ENCODE data around the gene PSMC3IP. TPM values are rescaled to one million over a fixed set of nuclear protein-coding genes. Genes with fewer than 3 reads are reported as not detected.

PSMC3IP gene
- total and polyA plus RNA-seq, 2 of the 4 experiments (the other 2 are of a cell fraction) = 5.6 to 9.8 TPM

GRCh38 chr17:42553866-42554249 lies 23.7 kb downstream of the PSMC3IP start:
- H3K79me1 ChIP-seq (ENCODE audit: low read depth in 1 of 2, low read length in 2 of 2) = peaks cover 11 to 49% of the 10 kb centered on the region in 2 experiments
- dilution Hi-C loops (cut with HindIII; ENCODE audit: low sequenced_read_pairs, unreplicated experiment) = no loop called here
- 0 out of 2 replicates have a peak overlapping the region, but pooled peaks have one; percentile 12 for H3K23ac ChIP-seq (ENCODE audit: low read depth, low read length)
- peak overlapping the region; percentile 88; the same call in 1 of the 2 replicates for H4K91ac ChIP-seq (ENCODE audit: insufficient read depth, low read depth, low read length)
- peak overlapping the region; percentile 98 for H3K9ac ChIP-seq (ENCODE audit: low read depth, low read length)
- ChIA-PET POLR2A (ENCODE audit: unreplicated experiment) (interaction anchor here (0.5 kb wide), 2 partner anchors 124 to 198 kb away, joined by 3 read pairs; no protein-coding TSS in a partner anchor), CTCF (no interaction called here)
- H3K36me3 ChIP-seq (ENCODE audit: control insufficient read depth, insufficient read depth, low read length) = peaks cover 4% of the 10 kb centered on the region; the same call in 1 of the 2 replicates
- H3K27me3 ChIP-seq (ENCODE audit: control insufficient read depth, insufficient read depth, low read length) = no peaks in the 10 kb centered on the region
- H4K20me1 ChIP-seq (ENCODE audit: insufficient read depth, low read length) = no peaks in the 10 kb centered on the region
- no peak for DNase-seq
- no peak overlapping the region for H4K5ac ChIP-seq (ENCODE audit: low read depth, low read length)
- peak overlapping the region; percentile 95 for H3K4me3 ChIP-seq (ENCODE audit: insufficient read depth, low read depth, low read length)
- no peak overlapping the region for H3K18ac ChIP-seq (ENCODE audit: low read depth, low read length)
- in situ Hi-C loops (cut with MboI; ENCODE audit: low sequenced_read_pairs) = no loop called here
- H2BK15ac ChIP-seq (ENCODE audit: low read depth, low read length) = no peak overlapping the region
- WGBS, 2 experiments (ENCODE audit: extremely low coverage in 2 of 2, insufficient read length in 1 of 2) = 25% methylated on average over 4 of the region's 16 CpGs; no CpG with 5 or more reads in 1 of the 2 experiments
- H3K14ac ChIP-seq (replicated peaks; ENCODE audit: low read depth, low read length) = peak overlapping the region; percentile 95; the same call in 1 of the 2 replicates
- H3K4me2 ChIP-seq (ENCODE audit: low read depth, low read length) = peak overlapping the region; percentile 92
- H2BK5ac ChIP-seq (ENCODE audit: low read depth, low read length, poor library complexity, severe bottlenecking) = peak overlapping the region; percentile 83
- no peak for ATAC-seq (ENCODE audit: low read depth)
- no peak overlapping the region for H2BK120ac ChIP-seq (ENCODE audit: low read depth, low read length)
- H3K4me1 ChIP-seq (ENCODE audit: control insufficient read depth, insufficient read depth, low read length) = peaks cover 5% of the 10 kb centered on the region
- TF ChIP-seq CHD1 (IDR thresholded peaks at IDR 0.05; ENCODE audit: low read depth, low read length) = no peak
- 0 out of 2 replicates have a peak, but pooled peaks have one; percentile 4 for TF ChIP-seq CTCF (conservative IDR thresholded peaks at IDR 0.05; ENCODE audit: low read depth, low read length)
- H4K8ac ChIP-seq (ENCODE audit: low read depth in 2 of 2, low read length in 2 of 2) = peak overlapping the region; percentile 94 to 98; a peak in 3 of 4 replicates
- no peaks in the 10 kb centered on the region for H3K9me1 ChIP-seq (ENCODE audit: insufficient read depth, low read length)
- no peak overlapping the region for H2BK20ac ChIP-seq (ENCODE audit: low read depth, low read length)
- peak overlapping the region; percentile 98 for H3K27ac ChIP-seq (ENCODE audit: insufficient read depth, low read length)
- intact Hi-C loops (cut with micrococcal nuclease) = no loop called here
- BruUV-seq (replicated peaks) = no TSS peak
- H2AFZ ChIP-seq (replicated peaks; ENCODE audit: low read length, poor library complexity) = peak overlapping the region; percentile 90
- peak overlapping the region; percentile 93 for H2AK5ac ChIP-seq (ENCODE audit: low read depth, low read length)
- H3K4ac ChIP-seq (ENCODE audit: low read depth, low read length) = peak overlapping the region; percentile 97
- H2AK9ac ChIP-seq (replicated peaks; ENCODE audit: low read depth, low read length, poor library complexity) = peak overlapping the region; percentile 90
- no peaks in the 10 kb centered on the region for H3K9me3 ChIP-seq (ENCODE audit: control insufficient read depth, insufficient read depth, low read length)
- H3K56ac ChIP-seq (ENCODE audit: extremely low read depth, insufficient read depth, low read length) = no peak overlapping the region
